Osteocyte (in vitro differentiated cells): Measurements from ENCODE around the gene FOXO4. TPM values are rescaled to one million over a fixed set of nuclear protein-coding genes. Genes with fewer than 3 reads are reported as not detected.

Experiments used
- DNase-seq: peaks from one replicate; pipeline ENCODE4 v3.0.0; 2021; ENCODE audit warnings: mixed read lengths; ENCODE audit not compliant: unreplicated experiment; ENCODE audit errors: extremely low spot score
- H3K27ac Mint-ChIP-seq: one replicate; pipeline ENCODE4 v1.8.0; 2021; ENCODE audit warnings: mild to moderate bottlenecking, mixed read lengths; ENCODE audit not compliant: unreplicated experiment
- H3K27me3 Mint-ChIP-seq: one replicate; pipeline ENCODE4 v1.8.0; 2021; ENCODE audit warnings: mixed read lengths; ENCODE audit not compliant: unreplicated experiment
- H3K36me3 Mint-ChIP-seq: one replicate; pipeline ENCODE4 v1.8.0; 2021; ENCODE audit warnings: mixed read lengths; ENCODE audit not compliant: unreplicated experiment
- H3K4me1 Mint-ChIP-seq: one replicate; pipeline ENCODE4 v1.8.0; 2021; ENCODE audit warnings: mixed read lengths; ENCODE audit not compliant: unreplicated experiment
- H3K4me3 Mint-ChIP-seq: one replicate; pipeline ENCODE4 v1.8.0; 2021; ENCODE audit warnings: mild to moderate bottlenecking, moderate library complexity, mixed read lengths; ENCODE audit not compliant: unreplicated experiment
- H3K9me3 Mint-ChIP-seq: one replicate; pipeline ENCODE4 v1.8.0; 2021; ENCODE audit warnings: mixed read lengths; ENCODE audit not compliant: unreplicated experiment
- CTCF ChIP-seq: fragments of 200-600 bp; sonication (generic); IDR thresholded peaks from 2 replicates; pipeline ENCODE4 v1.5.0; 2021; ENCODE audit warnings: antibody characterized with exemption, mild to moderate bottlenecking, moderate library complexity
- total RNA-seq: library from RNA; stranded (reverse); gene quantifications from 2 replicates; pipeline ENCODE4 v1.2.1, GENCODE V29; 2021

Gene FOXO4
- total RNA-seq, 1 donor from 2014 or later = 17.1 TPM

- peaks cover 17% of the 10 kb centered on the region for H3K27me3 Mint-ChIP-seq
- peaks cover 7% of the 10 kb centered on the region for H3K4me1 Mint-ChIP-seq
- peaks cover 13% of the 10 kb centered on the region for H3K9me3 Mint-ChIP-seq
- H3K27ac Mint-ChIP-seq = no peak overlapping the region
- no peak for TF ChIP-seq CTCF
- DNase-seq = no peak
- no peak overlapping the region for H3K4me3 Mint-ChIP-seq
- peaks cover 1% of the 10 kb centered on the region for H3K36me3 Mint-ChIP-seq
These were observed 25.1 kb upstream of the FOXO4 start for GRCh38 chrX:71070531-71070930.

GRCh38 chrX:71081330-71082123, 14.1 kb upstream of the FOXO4 start:
- H3K4me1 Mint-ChIP-seq = no peaks in the 10 kb centered on the region
- H3K4me3 Mint-ChIP-seq = no peak overlapping the region
- no peaks in the 10 kb centered on the region for H3K36me3 Mint-ChIP-seq
- DNase-seq = no peak
- peaks cover 3% of the 10 kb centered on the region for H3K27me3 Mint-ChIP-seq
- H3K9me3 Mint-ChIP-seq = peaks cover 9% of the 10 kb centered on the region
- no peak for TF ChIP-seq CTCF
- no peak overlapping the region for H3K27ac Mint-ChIP-seq

GRCh38 chrX:71082124-71082647, 13.5 kb upstream of the FOXO4 start:
- Mint-ChIP-seq H3K4me3 (no peak overlapping the region), H3K27ac (no peak overlapping the region)

GRCh38 chrX:71082822-71083221, 12.8 kb upstream of the FOXO4 start:
- Mint-ChIP-seq H3K4me1 (no peaks in the 10 kb centered on the region), H3K27ac (no peak overlapping the region), H3K36me3 (no peaks in the 10 kb centered on the region), H3K27me3 (peaks cover 3% of the 10 kb centered on the region), H3K9me3 (peaks cover 8% of the 10 kb centered on the region), H3K4me3 (no peak overlapping the region)
- no peak for DNase-seq
- no peak for TF ChIP-seq CTCF

More at GRCh38 chrX:71082124-71082647, 13.5 kb upstream of the FOXO4 start:
- H3K36me3 Mint-ChIP-seq = no peaks in the 10 kb centered on the region
- H3K9me3 Mint-ChIP-seq = peaks cover 9% of the 10 kb centered on the region
- TF ChIP-seq CTCF = no peak
- no peaks in the 10 kb centered on the region for H3K4me1 Mint-ChIP-seq
- H3K27me3 Mint-ChIP-seq = peaks cover 3% of the 10 kb centered on the region
- no peak for DNase-seq

- TF ChIP-seq CTCF = no peak
- H3K27ac Mint-ChIP-seq = no peak overlapping the region
- no peaks in the 10 kb centered on the region for H3K4me1 Mint-ChIP-seq
- H3K9me3 Mint-ChIP-seq = peaks cover 4% of the 10 kb centered on the region
- no peak for DNase-seq
- H3K27me3 Mint-ChIP-seq = no peaks in the 10 kb centered on the region
- H3K36me3 Mint-ChIP-seq = no peaks in the 10 kb centered on the region
- H3K4me3 Mint-ChIP-seq = no peak overlapping the region
These were observed 9.8 kb upstream of the FOXO4 start for GRCh38 chrX:71085900-71086299.
